ENCODE results near the gene KRT85.

KRT85 gene

GRCh38 chr12:52334185-52334584 lies 33.1 kb downstream of the KRT85 start:
- POLR2A ChIA-PET: no interaction called here
- H3K4me1 ChIP-seq (ENCODE audit: control insufficient read depth, insufficient read depth, low read length): 0 out of 2 replicates have a peak, but pooled peaks cover 2% of the 10 kb centered on the region
- no peak for TF ChIP-seq ZNF398 (tag by site-specific recombination; IDR thresholded peaks at IDR 0.05)
- TF ChIP-seq GLI4 (tag by site-specific recombination; IDR thresholded peaks at IDR 0.05): no peak
- TF ChIP-seq ZNF843 (tag by site-specific recombination; IDR thresholded peaks at IDR 0.05): no peak
- no peak for TF ChIP-seq BCL6B (tag by site-specific recombination; IDR thresholded peaks at IDR 0.05)
- TF ChIP-seq ZNF341 (tag by site-specific recombination; IDR thresholded peaks at IDR 0.05; ENCODE audit: low read depth): no peak
- TF ChIP-seq ZNF138 (tag by site-specific recombination; IDR thresholded peaks at IDR 0.05; ENCODE audit: borderline replicate concordance): no peak
- TF ChIP-seq GFI1B (tag by site-specific recombination; IDR thresholded peaks at IDR 0.05): no peak
- H3K27ac ChIP-seq (ENCODE audit: extremely low read depth, low read depth, low read length): no peak overlapping the region
- H3K36me3 ChIP-seq (ENCODE audit: control insufficient read depth in 2 of 2, insufficient read depth in 1 of 2, low read length in 2 of 2): no peaks in the 10 kb centered on the region
- CTCF ChIA-PET: interaction anchor here (0.7 to 1.8 kb wide), 5 partner anchors 23 to 747 kb away, joined by 3 to 7 read pairs (median 4); no protein-coding TSS in a partner anchor
- H3K9me3 ChIP-seq (ENCODE audit: control insufficient read depth, insufficient read depth, low read depth, low read length): no peaks in the 10 kb centered on the region
- H3K4me3 ChIP-seq (ENCODE audit: low read depth, low read length): no peak overlapping the region

- Histone ChIP-seq H3K9me3 (ENCODE audit: control insufficient read depth, insufficient read depth, low read depth, low read length) (no peaks in the 10 kb centered on the region), H3K36me3 (ENCODE audit: control insufficient read depth in 2 of 2, insufficient read depth in 1 of 2, low read length in 2 of 2) (no peaks in the 10 kb centered on the region), H3K27ac (ENCODE audit: extremely low read depth, low read depth, low read length) (no peak overlapping the region), H3K4me1 (ENCODE audit: control insufficient read depth, insufficient read depth, low read length) (0 out of 2 replicates have a peak, but pooled peaks cover 2% of the 10 kb centered on the region), H3K4me3 (ENCODE audit: low read depth, low read length) (no peak overlapping the region)
- ChIA-PET POLR2A (no interaction called here), CTCF (interaction anchor here (0.5 to 9.2 kb wide), 5 partner anchors 17 to 546 kb away, joined by 3 to 104 read pairs (median 3); no protein-coding TSS in a partner anchor)
- no peak for TF ChIP-seq ZNF837 (tag by site-specific recombination; IDR thresholded peaks at IDR 0.05)
- TF ChIP-seq OVOL3 (tag by site-specific recombination; IDR thresholded peaks at IDR 0.05): no peak
- TF ChIP-seq ZNF138 (tag by site-specific recombination; IDR thresholded peaks at IDR 0.05; ENCODE audit: borderline replicate concordance): no peak
Measured at GRCh38 chr12:52333321-52333720, 34.0 kb downstream of the KRT85 start.

GRCh38 chr12:52332381-52332780 lies 34.9 kb downstream of the KRT85 start:
- Histone ChIP-seq H3K27ac (ENCODE audit: extremely low read depth, low read depth, low read length) (no peak overlapping the region), H3K4me1 (ENCODE audit: control insufficient read depth, insufficient read depth, low read length) (0 out of 2 replicates have a peak, but pooled peaks cover 2% of the 10 kb centered on the region), H3K36me3 (ENCODE audit: control insufficient read depth in 2 of 2, insufficient read depth in 1 of 2, low read length in 2 of 2) (no peaks in the 10 kb centered on the region), H3K9me3 (ENCODE audit: control insufficient read depth, insufficient read depth, low read depth, low read length) (no peaks in the 10 kb centered on the region), H3K4me3 (ENCODE audit: low read depth, low read length) (no peak overlapping the region)
- CTCF ChIA-PET: interaction anchor here (0.6 to 9.2 kb wide), 3 partner anchors 110 to 647 kb away, joined by 3 to 104 read pairs (median 6); no protein-coding TSS in a partner anchor
- POLR2A ChIA-PET: no interaction called here
- TF ChIP-seq ZNF843 (tag by site-specific recombination; IDR thresholded peaks at IDR 0.05): no peak
- TF ChIP-seq ZNF701 (tag by site-specific recombination; IDR thresholded peaks at IDR 0.05): no peak
- TF ChIP-seq ZNF629 (tag by site-specific recombination; IDR thresholded peaks at IDR 0.05): no peak
- no peak for TF ChIP-seq ZNF223 (tag by site-specific recombination; IDR thresholded peaks at IDR 0.05)
- no peak for TF ChIP-seq RBAK (tag by site-specific recombination; IDR thresholded peaks at IDR 0.05)
- no peak for TF ChIP-seq SP3 (tag by site-specific recombination; IDR thresholded peaks at IDR 0.05)

- Histone ChIP-seq H3K27ac (ENCODE audit: extremely low read depth, low read depth, low read length) (no peak overlapping the region), H3K4me3 (ENCODE audit: low read depth, low read length) (no peak overlapping the region), H3K4me1 (ENCODE audit: control insufficient read depth, insufficient read depth, low read length) (no peaks in the 10 kb centered on the region), H3K9me3 (ENCODE audit: control insufficient read depth, insufficient read depth, low read depth, low read length) (no peaks in the 10 kb centered on the region), H3K36me3 (ENCODE audit: control insufficient read depth in 2 of 2, insufficient read depth in 1 of 2, low read length in 2 of 2) (no peaks in the 10 kb centered on the region)
- CTCF ChIA-PET: interaction anchor here (0.5 to 9.2 kb wide), 7 partner anchors 16 to 542 kb away, joined by 3 to 104 read pairs (median 5); no protein-coding TSS in a partner anchor
- POLR2A ChIA-PET: no interaction called here
- TF ChIP-seq REPIN1 (tag by site-specific recombination; IDR thresholded peaks at IDR 0.05; ENCODE audit: low read depth) (no peak), PBX3 (CRISPR knock-in tag; IDR thresholded peaks at IDR 0.05) (no peak), ZNF274 (IDR thresholded peaks at IDR 0.05; ENCODE audit: low read length) (no peak), ZNF274 (tag by site-specific recombination; IDR thresholded peaks at IDR 0.05; ENCODE audit: borderline replicate concordance) (no peak), ZNF23 (tag by site-specific recombination; IDR thresholded peaks at IDR 0.05; ENCODE audit: borderline replicate concordance) (no peak), KLF1 (tag by site-specific recombination; IDR thresholded peaks at IDR 0.05) (no peak), TRIM28 (IDR thresholded peaks at IDR 0.05; ENCODE audit: borderline replicate concordance, low read length) (no peak), ZNF529 (tag by site-specific recombination; IDR thresholded peaks at IDR 0.05; ENCODE audit: insufficient replicate concordance) (no peak), ZNF140 (tag by site-specific recombination; IDR thresholded peaks at IDR 0.05) (no peak), OSR2 (tag by site-specific recombination; IDR thresholded peaks at IDR 0.05) (no peak), HOXA7 (CRISPR knock-in tag; IDR thresholded peaks at IDR 0.05; ENCODE audit: borderline replicate concordance) (no peak), ZNF558 (tag by site-specific recombination; IDR thresholded peaks at IDR 0.05) (no peak), ZNF776 (tag by site-specific recombination; IDR thresholded peaks at IDR 0.05; ENCODE audit: borderline replicate concordance) (no peak)
Measured at GRCh38 chr12:52331833-52332232, 35.4 kb downstream of the KRT85 start.
